BJ (cell line): ENCODE data around the gene OVAAL. TPM values are rescaled to one million over a fixed set of nuclear protein-coding genes. Genes with fewer than 3 reads are reported as not detected.

Experiments
- CTCF ChIA-PET: fragments of 350-600 bp; formaldehyde crosslinking; extraction: SDS; loops from one replicate; lab custom pipeline; 2021; ENCODE audit warnings: antibody characterized with exemption, inconsistent platforms; lab: Yijun Ruan, JAX
- POLR2A ChIA-PET: fragments of 300-600 bp; sonication (Branson Sonifier 250); formaldehyde crosslinking; extraction: SDS; loops from one replicate; lab custom pipeline; 2021; ENCODE audit warnings: antibody characterized with exemption; lab: Charles Lee
- DNase-seq: peaks from one replicate; pipeline ENCODE4 v3.0.0-alpha.2; 2011; ENCODE audit warnings: low read depth
- H3K27me3 ChIP-seq: 2 replicates; pipeline ENCODE4 v1.6.0; 2011; ENCODE audit warnings: low read length; ENCODE audit not compliant: control insufficient read depth, insufficient read depth
- H3K36me3 ChIP-seq: 2 replicates; pipeline ENCODE4 v1.5.1; 2011; ENCODE audit warnings: low read length; ENCODE audit not compliant: control insufficient read depth, insufficient read depth
- H3K4me3 ChIP-seq: 2 replicates; pipeline ENCODE4 v1.5.1; 2011; ENCODE audit warnings: low read depth, mild to moderate bottlenecking, control low read depth, low read length
- CTCF ChIP-seq: IDR thresholded peaks from 2 replicates; pipeline ENCODE4 v1.5.1; 2011; ENCODE audit warnings: low read depth, mild to moderate bottlenecking, control low read depth, inconsistent platforms, low read length, moderate library complexity; ENCODE audit not compliant: insufficient read depth
- polyA plus RNA-seq: library from polyadenylated mRNA; depleted of rRNA; stranded (reverse); fragments of >200 nt; gene quantifications from 2 replicates; pipeline ENCODE4 v1.2.3, GENCODE V29; 2011

OVAAL gene
- polyA plus RNA-seq, 1 experiment = not detected

GRCh38 chr1:180524915-180525714 lies 33.6 kb upstream of the OVAAL start:
- Histone ChIP-seq H3K27me3 (no peaks in the 10 kb centered on the region), H3K36me3 (no peaks in the 10 kb centered on the region), H3K4me3 (no peak overlapping the region)
- no peak for DNase-seq
- no peak for TF ChIP-seq CTCF
- POLR2A ChIA-PET = no interaction called here
- CTCF ChIA-PET = interaction anchor here (0.8 to 1.5 kb wide), 3 partner anchors 9 to 641 kb away, joined by 3 to 7 read pairs (median 4); no protein-coding TSS in a partner anchor

- no peak overlapping the region for H3K4me3 ChIP-seq
- CTCF ChIA-PET = interaction anchor here (0.8 to 1.5 kb wide), 3 partner anchors 10 to 640 kb away, joined by 3 to 4 read pairs (median 3); no protein-coding TSS in a partner anchor
- H3K27me3 ChIP-seq = no peaks in the 10 kb centered on the region
- DNase-seq = no peak
- POLR2A ChIA-PET = no interaction called here
- H3K36me3 ChIP-seq = no peaks in the 10 kb centered on the region
- no peak for TF ChIP-seq CTCF
Measured at GRCh38 chr1:180525715-180526039, 33.1 kb upstream of the OVAAL start.

- no peaks in the 10 kb centered on the region for H3K27me3 ChIP-seq
- DNase-seq = no peak
Measured at GRCh38 chr1:180527101-180527669, 31.6 kb upstream of the OVAAL start.

GRCh38 chr1:180528868-180529470 lies 29.8 kb upstream of the OVAAL start:
- Histone ChIP-seq H3K4me3 (no peak overlapping the region), H3K27me3 (no peaks in the 10 kb centered on the region), H3K36me3 (no peaks in the 10 kb centered on the region)
- ChIA-PET CTCF (interaction anchor here (0.7 to 7.5 kb wide), 6 partner anchors 9 to 334 kb away, joined by 3 to 54 read pairs (median 4); no protein-coding TSS in a partner anchor), POLR2A (no interaction called here)
- no peak for TF ChIP-seq CTCF
- no peak for DNase-seq

More at GRCh38 chr1:180527101-180527669, 31.6 kb upstream of the OVAAL start:
- no peak for TF ChIP-seq CTCF
- Histone ChIP-seq H3K4me3 (no peak overlapping the region), H3K36me3 (no peaks in the 10 kb centered on the region)
- POLR2A ChIA-PET = no interaction called here
- CTCF ChIA-PET = interaction anchor here (0.6 to 7.5 kb wide), 5 partner anchors 11 to 640 kb away, joined by 3 to 54 read pairs (median 5); no protein-coding TSS in a partner anchor

GRCh38 chr1:180530501-180530900 lies 28.3 kb upstream of the OVAAL start:
- no peak overlapping the region for H3K4me3 ChIP-seq
- DNase-seq = no peak
- CTCF ChIA-PET = interaction anchor here (1.0 to 7.5 kb wide), 6 partner anchors 10 to 352 kb away, joined by 3 to 54 read pairs (median 4); no protein-coding TSS in a partner anchor
- TF ChIP-seq CTCF = no peak
- POLR2A ChIA-PET = no interaction called here
- no peaks in the 10 kb centered on the region for H3K27me3 ChIP-seq
- H3K36me3 ChIP-seq = no peaks in the 10 kb centered on the region
